SJCRH30 (cell line): Measurements from ENCODE around the gene PERM1. TPM values are rescaled to one million over a fixed set of nuclear protein-coding genes. Genes with fewer than 3 reads are reported as not detected.
"Not testable (repeated sequence)": the region's sequence is repeated elsewhere in the genome, so short reads cannot be mapped to it uniquely, and the experiment has no call there.

Experiments used
- DNase-seq, 2 experiments: peaks; one replicate each; pipeline ENCODE4 v3.0.0-alpha.2; 2015 to 2020
- H3K27ac ChIP-seq: fragments of 250-450 bp; sonication (Bioruptor Pico); 2 replicates; pipeline ENCODE4 v1.5.1; 2020; ENCODE audit warnings: mild to moderate bottlenecking, moderate library complexity
- H3K27me3 ChIP-seq: fragments of 250-450 bp; sonication (Bioruptor Pico); 2 replicates; pipeline ENCODE4 v1.5.1; 2020; ENCODE audit warnings: mild to moderate bottlenecking, moderate library complexity
- H3K36me3 ChIP-seq: fragments of 250-450 bp; sonication (Bioruptor Pico); 2 replicates; pipeline ENCODE4 v1.5.1; 2020; ENCODE audit warnings: mild to moderate bottlenecking, moderate library complexity
- H3K4me1 ChIP-seq: fragments of 250-450 bp; sonication (Bioruptor Pico); 2 replicates; pipeline ENCODE4 v1.5.1; 2020; ENCODE audit warnings: mild to moderate bottlenecking, moderate library complexity
- H3K4me3 ChIP-seq: fragments of 250-450 bp; sonication (Bioruptor Pico); 2 replicates; pipeline ENCODE4 v1.5.1; 2020; ENCODE audit warnings: mild to moderate bottlenecking, moderate library complexity
- H3K9me3 ChIP-seq: fragments of 250-450 bp; sonication (Bioruptor Pico); replicated peaks from 2 replicates; pipeline ENCODE4 v1.5.1; 2020; ENCODE audit warnings: mild to moderate bottlenecking, moderate library complexity
- total RNA-seq: library from RNA; depleted of rRNA; stranded (reverse); fragments of >200 nt; shearing (Covaris generic); gene quantifications from 2 replicates; pipeline ENCODE4 v1.2.3, GENCODE V29; 2014; rRNA removed

The PERM1 gene
- total RNA-seq, result 0.13 TPM in 1 of 2 replicates, not detected in the other

- no peak within 1 kb of the TSS for H3K4me3 ChIP-seq
- H3K4me1 ChIP-seq, result no peaks in the 10 kb centered on the region
- peaks cover 30% of the 10 kb centered on the region for H3K27me3 ChIP-seq
- no peak for DNase-seq
- H3K9me3 ChIP-seq, result 0 out of 2 replicates have a peak, but pooled peaks cover 3% of the 10 kb centered on the region
- no peaks in the 10 kb centered on the region for H3K36me3 ChIP-seq
- H3K27ac ChIP-seq, result no peak within 1 kb of the TSS
Measured at GRCh38 chr1:981955-982558, at the start of gene PERM1. TSS of gene PERM1 (minus strand) at chr1:982093. CDS start at chr1:981029, 1,064 bp downstream.

- H3K9me3 ChIP-seq, H3K27ac ChIP-seq, H3K27me3 ChIP-seq, H3K36me3 ChIP-seq, H3K4me3 ChIP-seq: not testable (repeated sequence)
- peak; percentile 51 to 64 for DNase-seq
- peaks cover 16% of the 10 kb centered on the region; the same call in 1 of the 2 replicates for H3K4me1 ChIP-seq
Measured at GRCh38 chr1:1030867-1031658, 49.2 kb upstream of the PERM1 start.

- no peak for DNase-seq
- H3K27me3 ChIP-seq, result no peaks in the 10 kb centered on the region
- peaks cover 16% of the 10 kb centered on the region; the same call in 1 of the 2 replicates for H3K4me1 ChIP-seq
- H3K4me3 ChIP-seq, result no peak overlapping the region
- no peak overlapping the region for H3K27ac ChIP-seq
- no peaks in the 10 kb centered on the region for H3K9me3 ChIP-seq
- H3K36me3 ChIP-seq, result no peaks in the 10 kb centered on the region
Measured at GRCh38 chr1:1027791-1028190, 45.9 kb upstream of the PERM1 start.

- Histone ChIP-seq H3K27me3 (no peaks in the 10 kb centered on the region), H3K4me1 (peaks cover 12% of the 10 kb centered on the region; the same call in 1 of the 2 replicates), H3K9me3 (no peaks in the 10 kb centered on the region), H3K27ac (no peak overlapping the region), H3K4me3 (no peak overlapping the region), H3K36me3 (no peaks in the 10 kb centered on the region)
- no peak for DNase-seq
Measured at GRCh38 chr1:1026599-1027413, 44.9 kb upstream of the PERM1 start.

GRCh38 chr1:1025730-1026129, 43.8 kb upstream of the PERM1 start:
- Histone ChIP-seq H3K36me3 (no peaks in the 10 kb centered on the region), H3K4me3 (no peak overlapping the region), H3K27me3 (no peaks in the 10 kb centered on the region), H3K9me3 (no peaks in the 10 kb centered on the region), H3K27ac (no peak overlapping the region), H3K4me1 (peaks cover 10% of the 10 kb centered on the region; the same call in 1 of the 2 replicates)
- DNase-seq, result no peak

GRCh38 chr1:1024771-1025699, 43.1 kb upstream of the PERM1 start:
- Histone ChIP-seq H3K4me3 (no peak overlapping the region), H3K27ac (no peak overlapping the region), H3K36me3 (no peaks in the 10 kb centered on the region), H3K27me3 (no peaks in the 10 kb centered on the region), H3K9me3 (no peaks in the 10 kb centered on the region), H3K4me1 (peaks cover 10% of the 10 kb centered on the region; the same call in 1 of the 2 replicates)
- no peak for DNase-seq

GRCh38 chr1:1024149-1024770, 42.4 kb upstream of the PERM1 start:
- H3K4me3 ChIP-seq, result no peak overlapping the region
- H3K9me3 ChIP-seq, result no peaks in the 10 kb centered on the region
- H3K4me1 ChIP-seq, result peaks cover 10% of the 10 kb centered on the region; the same call in 1 of the 2 replicates
- H3K36me3 ChIP-seq, result no peaks in the 10 kb centered on the region
- H3K27ac ChIP-seq, result no peak overlapping the region
- no peaks in the 10 kb centered on the region for H3K27me3 ChIP-seq
- DNase-seq, result no peak

GRCh38 chr1:1023700-1024099, 41.8 kb upstream of the PERM1 start:
- Histone ChIP-seq H3K27me3 (no peaks in the 10 kb centered on the region), H3K4me1 (peaks cover 10% of the 10 kb centered on the region; the same call in 1 of the 2 replicates), H3K9me3 (no peaks in the 10 kb centered on the region), H3K27ac (no peak overlapping the region), H3K4me3 (no peak overlapping the region), H3K36me3 (no peaks in the 10 kb centered on the region)
- DNase-seq, result no peak

- Histone ChIP-seq H3K27me3 (no peaks in the 10 kb centered on the region), H3K27ac (no peak overlapping the region), H3K9me3 (no peaks in the 10 kb centered on the region), H3K4me3 (no peak overlapping the region), H3K4me1 (peaks cover 10% of the 10 kb centered on the region; the same call in 1 of the 2 replicates), H3K36me3 (no peaks in the 10 kb centered on the region)
- DNase-seq, result no peak
Measured at GRCh38 chr1:1022302-1023009, 40.6 kb upstream of the PERM1 start.

- no peaks in the 10 kb centered on the region for H3K9me3 ChIP-seq
- H3K36me3 ChIP-seq, result no peaks in the 10 kb centered on the region
- H3K4me3 ChIP-seq, result no peak overlapping the region
- no peak overlapping the region for H3K27ac ChIP-seq
- peaks cover 10% of the 10 kb centered on the region; the same call in 1 of the 2 replicates for H3K4me1 ChIP-seq
- no peak for DNase-seq
- no peaks in the 10 kb centered on the region for H3K27me3 ChIP-seq
Measured at GRCh38 chr1:1021920-1022259, 40.0 kb upstream of the PERM1 start.

- peak; percentile 83 to 84 for DNase-seq
- Histone ChIP-seq H3K4me1 (peaks cover 10% of the 10 kb centered on the region; the same call in 1 of the 2 replicates), H3K27me3 (no peaks in the 10 kb centered on the region), H3K27ac (no peak overlapping the region), H3K9me3 (no peaks in the 10 kb centered on the region), H3K4me3 (peak overlapping the region; percentile 65), H3K36me3 (no peaks in the 10 kb centered on the region)
Measured at GRCh38 chr1:1021010-1021919, 39.4 kb upstream of the PERM1 start.

- Histone ChIP-seq H3K9me3 (no peaks in the 10 kb centered on the region), H3K27me3 (no peaks in the 10 kb centered on the region), H3K4me3 (peak overlapping the region; percentile 65), H3K36me3 (no peaks in the 10 kb centered on the region), H3K4me1 (peaks cover 11% of the 10 kb centered on the region; the same call in 1 of the 2 replicates), H3K27ac (no peak overlapping the region)
- DNase-seq, result no peak
Measured at GRCh38 chr1:1020415-1021009, 38.6 kb upstream of the PERM1 start.
